K562 (cell line): ENCODE results near the gene ENTPD8. TPM values are rescaled to one million over a fixed set of nuclear protein-coding genes. Genes with fewer than 3 reads are reported as not detected.

Source experiments
- ATAC-seq: fragments of 200-7000 bp; cut with Tn5 transposase; 3 replicates; pipeline ENCODE4 v1.9.1; 2020; ENCODE audit warnings: moderate library complexity
- BruUV-seq: library from RNA; stranded (reverse); fragments of 400-500 nt; replicated peaks from 2 replicates; lab custom pipeline; 2021; lab: Mats Ljungman, UMichigan
- CTCF ChIA-PET: fragments of 300-600 bp; formaldehyde crosslinking; extraction: SDS; loops from one replicate; lab custom pipeline; 2021; ENCODE audit warnings: low intra/inter-chr PET ratio; lab: Yijun Ruan, JAX
- POLR2A ChIA-PET: fragments of 300-600, 350-650 bp; sonication (Branson Sonifier 250); formaldehyde crosslinking; extraction: SDS; loops from one replicate; lab custom pipeline; 2021; ENCODE audit warnings: antibody characterized with exemption, inconsistent platforms; lab: Yijun Ruan, JAX
- DNase-seq, 4 experiments: peaks; one replicate each; pipeline versions ENCODE4 v3.0.0 to v3.0.0-alpha.2; 2011 to 2018; ENCODE audit warnings: low spot score in 3 of 4, mixed read lengths in 3 of 4; ENCODE audit errors: extremely low read depth in 1 of 4
- FAIRE-seq: peaks from 2 replicates; lab custom pipeline; 2011; peaks lifted over from hg19 to GRCh38; lab: Jason Lieb, UNC
- H2AFZ ChIP-seq: 2 replicates; pipeline ENCODE4 v1.6.0; 2011; ENCODE audit warnings: low read depth, low read length, control low read depth, inconsistent platforms
- H3K27ac ChIP-seq: fragments of 200-600 bp; 3 replicates; pipeline ENCODE4 v1.8.0; 2011; ENCODE audit warnings: low read depth, mild to moderate bottlenecking, control low read depth, inconsistent platforms, low read length, moderate library complexity, mixed read lengths; ENCODE audit errors: extremely low read depth
- H3K27me3 ChIP-seq, 2 experiments: fragments of 300-600 bp in 1 of 2; 2 replicates in 1 of 2; 3 replicates in 1 of 2; pipeline versions ENCODE4 v1.6.0 to v1.8.0; 2011; ENCODE audit warnings: inconsistent platforms in 2 of 2, low read length in 2 of 2, mild to moderate bottlenecking in 1 of 2, mixed read lengths in 1 of 2, moderate library complexity in 1 of 2; ENCODE audit not compliant: control insufficient read depth in 2 of 2, insufficient read depth in 2 of 2
- H3K36me3 ChIP-seq: fragments of 300-600 bp; 3 replicates; pipeline ENCODE4 v1.8.0; 2011; ENCODE audit warnings: mild to moderate bottlenecking, low read length, inconsistent platforms; ENCODE audit not compliant: control insufficient read depth, insufficient read depth
- H3K4me1 ChIP-seq, 2 experiments: fragments of 200-600 bp in 1 of 2; replicated peaks in 1 of 2; 2 replicates in 1 of 2; 3 replicates in 1 of 2; pipeline versions ENCODE4 v1.5.1 to v1.8.0; 2011; ENCODE audit warnings: inconsistent platforms in 2 of 2, low read length in 2 of 2, mild to moderate bottlenecking in 1 of 2, mixed read lengths in 1 of 2, moderate library complexity in 1 of 2; ENCODE audit not compliant: control insufficient read depth in 2 of 2, insufficient read depth in 2 of 2
- H3K4me2 ChIP-seq: 2 replicates; pipeline ENCODE4 v1.6.1; 2011; ENCODE audit warnings: low read length, control low read depth, inconsistent platforms, mixed read lengths; ENCODE audit not compliant: insufficient read depth
- H3K4me3 ChIP-seq: fragments of 200-600 bp; sonication (generic), shearing (Covaris generic); 2 replicates; pipeline ENCODE4 v1.5.1; 2016; ENCODE audit warnings: control low read depth, inconsistent platforms
- H3K79me2 ChIP-seq: fragments of 200-600 bp; 3 replicates; pipeline ENCODE4 v1.8.0; 2011; ENCODE audit warnings: low read length, inconsistent platforms; ENCODE audit not compliant: control insufficient read depth, insufficient read depth
- H3K9ac ChIP-seq, 2 experiments: 2 replicates each; pipeline versions ENCODE4 v1.6.0 to v1.6.1; 2011; ENCODE audit warnings: low read depth in 2 of 2, low read length in 2 of 2, control low read depth in 1 of 2, inconsistent platforms in 1 of 2, mild to moderate bottlenecking in 1 of 2, mixed read lengths in 1 of 2; ENCODE audit not compliant: insufficient read depth in 1 of 2
- H3K9me1 ChIP-seq: one replicate; pipeline ENCODE4 v1.6.0; 2011; ENCODE audit warnings: inconsistent platforms, mild to moderate bottlenecking, low read length, moderate library complexity; ENCODE audit not compliant: control insufficient read depth, insufficient read depth
- H3K9me3 ChIP-seq: replicated peaks from 2 replicates; pipeline ENCODE4 v1.5.1; 2011; ENCODE audit warnings: low read depth, low read length, inconsistent platforms; ENCODE audit not compliant: control insufficient read depth, insufficient read depth
- H4K20me1 ChIP-seq: replicated peaks from 2 replicates; pipeline ENCODE4 v1.6.1; 2011; ENCODE audit warnings: low read length, inconsistent platforms, mixed read lengths; ENCODE audit not compliant: control insufficient read depth, insufficient read depth
- CAMTA2 ChIP-seq: fragments of 250-450 bp; sonication (Bioruptor Pico); conservative IDR thresholded peaks from 2 replicates; pipeline ENCODE4 v1.5.1; 2022
- CBFA2T3 ChIP-seq: fragments of 450-650 bp; IDR thresholded peaks from 2 replicates; pipeline ENCODE4 v1.6.1; 2017
- CREM ChIP-seq: IDR thresholded peaks from 2 replicates; pipeline ENCODE4 v1.6.1; 2014; ENCODE audit warnings: antibody characterized with exemption, low read depth
- E2F8 ChIP-seq: fragments of 450-650 bp; IDR thresholded peaks from 2 replicates; pipeline ENCODE4 v1.7.1; 2018; ENCODE audit warnings: mild to moderate bottlenecking, low read depth; ENCODE audit not compliant: partially characterized antibody
- HMGN3 ChIP-seq: IDR thresholded peaks from 2 replicates; pipeline ENCODE4 v1.6.1; 2011; ENCODE audit warnings: borderline replicate concordance, low read depth, mild to moderate bottlenecking, mixed read lengths, low read length; ENCODE audit not compliant: insufficient read length; ENCODE audit errors: extremely low read depth
- MED1 ChIP-seq: sonication (generic); formaldehyde crosslinking; IDR thresholded peaks from 2 replicates; pipeline ENCODE4 v1.8.1; 2023; ENCODE audit warnings: missing genetic modification reagents, borderline replicate concordance
- PRDM10 ChIP-seq: fragments of 450-650 bp; IDR thresholded peaks from 2 replicates; pipeline ENCODE4 v1.6.1; 2018; ENCODE audit not compliant: partially characterized antibody
- SNAPC5 ChIP-seq: fragments of 250-450 bp; sonication (Bioruptor Pico); IDR thresholded peaks from 2 replicates; pipeline ENCODE4 v1.8.0; 2021; ENCODE audit warnings: moderate library complexity, mild to moderate bottlenecking, inconsistent platforms
- U2AF1 ChIP-seq: fragments of 200-400 bp; formaldehyde crosslinking; optimal IDR thresholded peaks from 2 replicates; pipeline ENCODE3; 2017; ENCODE audit warnings: mild to moderate bottlenecking, low read depth, low read length, moderate library complexity
- ZNF165 ChIP-seq: fragments of 250-450 bp; sonication (Bioruptor Pico); IDR thresholded peaks from 2 replicates; pipeline ENCODE4 v1.4.0; 2020; ENCODE audit warnings: borderline replicate concordance
- WGBS: fragments of 100-300 bp; shearing (Covaris generic); methylation state at CpG from one replicate; pipeline ENCODE4 v1.1.6; 2016; ENCODE audit warnings: low coverage, mixed read lengths; ENCODE audit not compliant: insufficient coverage; ENCODE audit errors: missing lambda C conversion rate; 5-methylcytosine and 5-hydroxymethylcytosine counted together
- in situ Hi-C: fragments of 300-500 bp; cut with MboI; formaldehyde crosslinking; loops from 4 replicates; pipeline ENCODE4 v1.15.0; 2018; ENCODE audit warnings: inconsistent platforms, mixed read lengths
- intact Hi-C: fragments of 100-400 bp; cut with micrococcal nuclease; formaldehyde crosslinking; loops from 2 replicates; pipeline ENCODE4 v1.14.2; 2022
- polyA plus RNA-seq, 8 experiments: library from polyadenylated mRNA; depleted of rRNA in 4 of 8; stranded (reverse) in 5 of 8; unstranded in 3 of 8; fragments of >200 nt; fragmentation: Nextera tagmentation in 2 of 8; fragmentation: Illumina TruSeq in 1 of 8; extraction: Ambion mirVana in 2 of 8; extraction: Trizol in 1 of 8; gene quantifications; 2 replicates each; pipeline versions ENCODE4 v1.2.1 to v1.2.3, GENCODE V29; 2011 to 2014; ENCODE audit warnings: inconsistent platforms in 1 of 8, missing spikeins in 1 of 8
- total RNA-seq, 7 experiments: library from RNA; depleted of rRNA in 6 of 7; stranded (reverse); fragments of >200 nt in 6 of 7; fragmentation: Illumina TruSeq in 2 of 7; extraction: Trizol in 2 of 7; gene quantifications; 2 replicates each; pipeline versions ENCODE4 v1.2.1 to v1.2.3, GENCODE V29; 2011 to 2021; ENCODE audit warnings: low replicate concordance in 1 of 7
- TF ChIP-seq, protein P1 (sequence below): fragments of 200-800 bp; sonication (Bioruptor generic); IDR thresholded peaks from 2 replicates; pipeline ENCODE4 v1.6.1; 2017; ENCODE audit warnings: missing genetic modification characterization, missing compliant biosample characterization

Gene ENTPD8
- total and polyA plus RNA-seq, 9 of the 15 experiments (the other 6 are each of a cell fraction or from before 2014, with no cell fraction given): 0.06 to 0.27 (median 0.19) TPM; not detected in 5

GRCh38 chr9:137408651-137409405 lies 32.3 kb downstream of the ENTPD8 start:
- Histone ChIP-seq H3K27me3 (no peaks in the 10 kb centered on the region), H2AFZ (no peak overlapping the region), H3K9me3 (no peaks in the 10 kb centered on the region), H3K79me2 (peaks cover 34% of the 10 kb centered on the region), H3K9me1 (no peaks in the 10 kb centered on the region), H3K36me3 (no peaks in the 10 kb centered on the region), H3K9ac (peak overlapping the region in 1 of 2 experiments; percentile 77; a peak in 2 of 4 replicates), H3K4me1 (peaks cover 24 to 78% of the 10 kb centered on the region in 2 experiments), H3K4me3 (no peak overlapping the region), H4K20me1 (no peaks in the 10 kb centered on the region), H3K4me2 (no peak overlapping the region), H3K27ac (no peak overlapping the region)
- CTCF ChIA-PET: no interaction called here
- no TSS peak for BruUV-seq
- in situ Hi-C loops: no loop called here
- 93% methylated on average over 22 of the region's 24 CpGs for WGBS
- intact Hi-C loops: no loop called here
- DNase-seq (no peak), ATAC-seq (no peak), FAIRE-seq (no peak)
- POLR2A ChIA-PET: interaction anchor here (0.6 to 1.5 kb wide), 5 partner anchors 19 to 149 kb away, joined by 3 to 6 read pairs (median 4); partner anchors contain the start of gene NRARP
- no peak for TF ChIP-seq SNAPC5 (CRISPR knock-in tag)
- no peak for TF ChIP-seq ZNF165
- no peak for TF ChIP-seq E2F8
- TF ChIP-seq PRDM10: no peak
- no peak for TF ChIP-seq CREM
- TF ChIP-seq MED1 (CRISPR knock-in tag): no peak
- no peak for TF ChIP-seq CBFA2T3
- TF ChIP-seq, protein P1, sequence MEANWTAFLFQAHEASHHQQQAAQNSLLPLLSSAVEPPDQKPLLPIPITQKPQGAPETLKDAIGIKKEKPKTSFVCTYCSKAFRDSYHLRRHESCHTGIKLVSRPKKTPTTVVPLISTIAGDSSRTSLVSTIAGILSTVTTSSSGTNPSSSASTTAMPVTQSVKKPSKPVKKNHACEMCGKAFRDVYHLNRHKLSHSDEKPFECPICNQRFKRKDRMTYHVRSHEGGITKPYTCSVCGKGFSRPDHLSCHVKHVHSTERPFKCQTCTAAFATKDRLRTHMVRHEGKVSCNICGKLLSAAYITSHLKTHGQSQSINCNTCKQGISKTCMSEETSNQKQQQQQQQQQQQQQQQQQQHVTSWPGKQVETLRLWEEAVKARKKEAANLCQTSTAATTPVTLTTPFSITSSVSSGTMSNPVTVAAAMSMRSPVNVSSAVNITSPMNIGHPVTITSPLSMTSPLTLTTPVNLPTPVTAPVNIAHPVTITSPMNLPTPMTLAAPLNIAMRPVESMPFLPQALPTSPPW (CRISPR knock-in tag): no peak
- TF ChIP-seq HMGN3: no peak
- no peak for TF ChIP-seq U2AF1
- TF ChIP-seq CAMTA2 (CRISPR knock-in tag): no peak
